Measurements from ENCODE around the gene KSR2. TPM values are rescaled to one million over a fixed set of nuclear protein-coding genes. Genes with fewer than 3 reads are reported as not detected.
"Not testable (repeated sequence)": the region's sequence is repeated elsewhere in the genome, so short reads cannot be mapped to it uniquely, and the experiment has no call there.

Gene KSR2
- total RNA-seq, 1 donor from 2014 or later: 0.30 TPM

DNA sequence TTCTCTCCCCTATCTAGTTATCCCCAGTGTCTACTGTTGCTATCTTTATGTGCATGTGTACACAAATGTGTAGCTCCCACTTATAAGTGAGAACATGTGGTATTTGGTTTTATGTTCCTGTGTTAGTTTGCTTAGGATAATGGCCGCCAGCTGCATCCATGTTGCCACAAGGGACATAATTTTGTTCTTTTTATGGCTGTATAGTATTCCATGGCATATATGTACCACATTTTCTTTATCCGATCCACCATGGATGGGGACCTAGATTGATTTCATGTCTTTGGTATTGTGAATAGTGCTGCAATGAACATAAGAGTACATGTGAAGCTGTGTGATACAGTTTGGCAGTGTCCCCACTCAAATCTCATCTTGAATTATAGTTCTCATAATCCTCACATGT lies 218.1 kb downstream of the KSR2 start:
- no peak for DNase-seq (ENCODE audit: low spot score)
- Histone ChIP-seq H3K4me1 (no peaks in the 10 kb centered on the region), H3K9me3 (ENCODE audit: low read depth) (no peaks in the 10 kb centered on the region), H3K27ac (no peak overlapping the region), H3K4me3 (no peak overlapping the region), H3K27me3 (no peaks in the 10 kb centered on the region), H2AFZ (replicated peaks) (no peak overlapping the region), H4K20me1 (ENCODE audit: low read depth) (no peaks in the 10 kb centered on the region), H3K9ac (no peak overlapping the region), H3K4me2 (no peak overlapping the region), H3K79me2 (ENCODE audit: low read depth) (no peaks in the 10 kb centered on the region), H3F3A (ENCODE audit: low read depth) (no peaks in the 10 kb centered on the region), H3K36me3 (no peaks in the 10 kb centered on the region)
- H3K27ac Mint-ChIP-seq: no peak overlapping the region
- H3K4me1 Mint-ChIP-seq: no peaks in the 10 kb centered on the region
- H3K4me3 Mint-ChIP-seq: no peak overlapping the region
- peaks cover 7% of the 10 kb centered on the region for H3K9me3 Mint-ChIP-seq
- H3K36me3 Mint-ChIP-seq: no peaks in the 10 kb centered on the region
- no peak for TF ChIP-seq EZH2phosphoT487 (IDR thresholded peaks at IDR 0.05)
- TF ChIP-seq, protein P1, sequence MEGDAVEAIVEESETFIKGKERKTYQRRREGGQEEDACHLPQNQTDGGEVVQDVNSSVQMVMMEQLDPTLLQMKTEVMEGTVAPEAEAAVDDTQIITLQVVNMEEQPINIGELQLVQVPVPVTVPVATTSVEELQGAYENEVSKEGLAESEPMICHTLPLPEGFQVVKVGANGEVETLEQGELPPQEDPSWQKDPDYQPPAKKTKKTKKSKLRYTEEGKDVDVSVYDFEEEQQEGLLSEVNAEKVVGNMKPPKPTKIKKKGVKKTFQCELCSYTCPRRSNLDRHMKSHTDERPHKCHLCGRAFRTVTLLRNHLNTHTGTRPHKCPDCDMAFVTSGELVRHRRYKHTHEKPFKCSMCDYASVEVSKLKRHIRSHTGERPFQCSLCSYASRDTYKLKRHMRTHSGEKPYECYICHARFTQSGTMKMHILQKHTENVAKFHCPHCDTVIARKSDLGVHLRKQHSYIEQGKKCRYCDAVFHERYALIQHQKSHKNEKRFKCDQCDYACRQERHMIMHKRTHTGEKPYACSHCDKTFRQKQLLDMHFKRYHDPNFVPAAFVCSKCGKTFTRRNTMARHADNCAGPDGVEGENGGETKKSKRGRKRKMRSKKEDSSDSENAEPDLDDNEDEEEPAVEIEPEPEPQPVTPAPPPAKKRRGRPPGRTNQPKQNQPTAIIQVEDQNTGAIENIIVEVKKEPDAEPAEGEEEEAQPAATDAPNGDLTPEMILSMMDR (IDR thresholded peaks at IDR 0.05): no peak
- TF ChIP-seq EZH2 (IDR thresholded peaks at IDR 0.05): no peak
- H3K27me3 Mint-ChIP-seq (ENCODE audit: insufficient read depth, low read depth): peaks cover 4% of the 10 kb centered on the region

DNA sequence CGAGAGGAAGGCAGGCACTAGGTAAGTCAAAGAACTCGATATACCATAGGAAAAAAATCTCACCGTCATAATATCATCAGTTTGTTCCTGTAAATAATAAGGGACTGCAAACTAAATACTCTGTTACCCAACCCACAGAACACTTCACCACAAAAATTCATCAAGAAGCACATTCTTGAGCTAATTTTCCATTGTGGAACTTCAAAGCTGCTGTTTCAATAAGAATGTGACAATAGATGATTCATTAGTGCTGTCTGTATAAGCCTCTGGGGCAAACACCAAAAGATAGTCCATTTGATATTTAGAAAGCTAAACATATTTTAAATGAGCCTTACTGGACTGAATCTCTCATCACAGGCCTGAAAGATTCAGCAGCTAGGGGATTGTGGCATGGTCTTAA lies 219.4 kb downstream of the KSR2 start:
- H3K27ac Mint-ChIP-seq: no peak overlapping the region
- Histone ChIP-seq H3K27ac (no peak overlapping the region), H3K4me1 (no peaks in the 10 kb centered on the region), H3K9ac (no peak overlapping the region), H3K9me3 (ENCODE audit: low read depth) (no peaks in the 10 kb centered on the region), H3F3A (ENCODE audit: low read depth) (no peaks in the 10 kb centered on the region), H3K4me2 (no peak overlapping the region), H4K20me1 (ENCODE audit: low read depth) (no peaks in the 10 kb centered on the region), H3K79me2 (ENCODE audit: low read depth) (no peaks in the 10 kb centered on the region), H3K27me3 (no peaks in the 10 kb centered on the region), H3K36me3 (no peaks in the 10 kb centered on the region), H3K4me3 (no peak overlapping the region), H2AFZ (replicated peaks) (no peak overlapping the region)
- H3K4me1 Mint-ChIP-seq: no peaks in the 10 kb centered on the region
- no peaks in the 10 kb centered on the region for H3K36me3 Mint-ChIP-seq
- no peak for TF ChIP-seq EZH2phosphoT487 (IDR thresholded peaks at IDR 0.05)
- no peak for TF ChIP-seq EZH2 (IDR thresholded peaks at IDR 0.05)
- TF ChIP-seq, protein P1 (IDR thresholded peaks at IDR 0.05): no peak
- H3K27me3 Mint-ChIP-seq (ENCODE audit: insufficient read depth, low read depth): peaks cover 4% of the 10 kb centered on the region
- H3K9me3 Mint-ChIP-seq: peaks cover 7% of the 10 kb centered on the region
- DNase-seq (ENCODE audit: low spot score): no peak
- no peak overlapping the region for H3K4me3 Mint-ChIP-seq

DNA sequence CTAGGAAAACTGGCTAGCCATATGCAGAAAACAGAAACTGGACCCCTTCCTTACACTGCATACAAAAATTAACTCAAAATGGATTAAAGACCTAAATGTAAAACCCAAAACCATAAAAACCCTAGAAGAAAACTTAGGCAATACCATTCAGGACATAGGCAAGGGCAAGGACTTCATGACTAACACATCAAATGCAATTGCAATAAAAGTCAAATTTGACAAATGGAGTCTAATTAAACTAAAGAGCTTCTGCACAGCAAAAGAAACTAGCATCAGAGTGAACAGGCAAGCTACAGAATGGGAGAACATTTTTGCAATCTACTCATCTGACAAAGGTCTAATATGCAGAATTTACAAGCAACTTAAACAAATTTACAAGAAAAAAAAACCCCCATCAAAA lies 222.4 kb downstream of the KSR2 start:
- not testable (repeated sequence) for H3K9ac ChIP-seq; H3K4me2 ChIP-seq; H3K27me3 Mint-ChIP-seq (ENCODE audit: insufficient read depth, low read depth); H3K36me3 Mint-ChIP-seq; H3K27ac ChIP-seq; H3F3A ChIP-seq (ENCODE audit: low read depth); H3K4me3 ChIP-seq; H3K4me1 ChIP-seq; H3K79me2 ChIP-seq (ENCODE audit: low read depth); H3K4me1 Mint-ChIP-seq; H3K27ac Mint-ChIP-seq; H4K20me1 ChIP-seq (ENCODE audit: low read depth); H3K36me3 ChIP-seq; H3K27me3 ChIP-seq; DNase-seq (ENCODE audit: low spot score); H2AFZ ChIP-seq (replicated peaks); H3K9me3 ChIP-seq (ENCODE audit: low read depth); H3K9me3 Mint-ChIP-seq; H3K4me3 Mint-ChIP-seq

DNA sequence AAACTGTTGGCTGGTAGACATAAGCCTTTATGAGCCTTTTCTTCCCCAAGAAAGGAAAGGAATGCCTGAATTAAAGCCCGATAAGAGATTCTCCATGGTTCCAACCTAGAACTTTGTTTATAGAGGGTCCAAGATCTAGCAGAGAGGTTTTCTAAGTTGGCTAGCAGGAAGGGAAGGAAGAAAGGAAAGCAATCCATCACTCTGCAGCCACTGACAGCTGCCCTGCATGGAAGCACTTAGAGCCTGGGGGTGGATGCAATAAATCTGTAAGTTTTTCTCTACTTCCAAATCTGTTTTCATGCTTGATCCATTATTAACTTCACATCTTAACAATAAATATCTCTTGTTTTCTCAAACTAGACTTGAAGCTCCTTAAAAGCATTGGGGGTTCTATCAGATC lies 224.4 kb downstream of the KSR2 start:
- no peak for DNase-seq (ENCODE audit: low spot score)
- no peaks in the 10 kb centered on the region for H3K4me1 Mint-ChIP-seq
- peaks cover 2% of the 10 kb centered on the region for H3K27me3 Mint-ChIP-seq (ENCODE audit: insufficient read depth, low read depth)
- Histone ChIP-seq H3K27me3 (no peaks in the 10 kb centered on the region), H3K79me2 (ENCODE audit: low read depth) (no peaks in the 10 kb centered on the region), H3F3A (ENCODE audit: low read depth) (no peaks in the 10 kb centered on the region), H3K36me3 (no peaks in the 10 kb centered on the region), H2AFZ (replicated peaks) (no peak overlapping the region), H3K9ac (no peak overlapping the region), H3K4me1 (no peaks in the 10 kb centered on the region), H3K27ac (no peak overlapping the region), H3K4me3 (no peak overlapping the region), H4K20me1 (ENCODE audit: low read depth) (no peaks in the 10 kb centered on the region), H3K4me2 (no peak overlapping the region), H3K9me3 (ENCODE audit: low read depth) (no peaks in the 10 kb centered on the region)
- TF ChIP-seq EZH2 (IDR thresholded peaks at IDR 0.05): no peak
- no peak for TF ChIP-seq EZH2phosphoT487 (IDR thresholded peaks at IDR 0.05)
- TF ChIP-seq, protein P1 (IDR thresholded peaks at IDR 0.05): no peak
- H3K9me3 Mint-ChIP-seq: peaks cover 7% of the 10 kb centered on the region
- no peak overlapping the region for H3K27ac Mint-ChIP-seq
- H3K36me3 Mint-ChIP-seq: no peaks in the 10 kb centered on the region
- H3K4me3 Mint-ChIP-seq: no peak overlapping the region
